CD4-positive, alpha-beta T cell (primary cell): ENCODE results near the gene LIG3. TPM values are rescaled to one million over a fixed set of nuclear protein-coding genes. Genes with fewer than 3 reads are reported as not detected.

Experiments used
- ATAC-seq: fragments of 200-7000 bp; cut with Tn5 transposase; one replicate; pipeline ENCODE4 v1.10.0; 2022; ENCODE audit warnings: mild to moderate bottlenecking; ENCODE audit not compliant: poor library complexity
- CTCF ChIA-PET: fragments of 350-600 bp; sonication (Branson Sonifier 250); formaldehyde crosslinking; loops from one replicate; lab custom pipeline; 2021; ENCODE audit warnings: antibody characterized with exemption, inconsistent platforms; lab: Charles Lee
- POLR2A ChIA-PET: fragments of 350-600 bp; sonication (Branson Sonifier 250); formaldehyde crosslinking; loops from one replicate; lab custom pipeline; 2021; ENCODE audit warnings: antibody characterized with exemption, inconsistent platforms; lab: Charles Lee
- DNase-seq, 14 experiments: peaks; one replicate each; pipeline ENCODE4 v3.0.0-alpha.2; 2013 to 2020; ENCODE audit warnings: mixed read lengths in 2 of 14
- H3K27ac ChIP-seq, 2 donors: one replicate each; pipeline versions ENCODE4 v1.5.1 to v1.7.0; 2013; ENCODE audit warnings: low read length in 2 of 2, low read depth in 1 of 2, mild to moderate bottlenecking in 1 of 2
- H3K27me3 ChIP-seq, 2 experiments: 1 replicate in 1 of 2; 2 replicates in 1 of 2; pipeline versions ENCODE4 v1.6.1 to v1.7.0; 2013; ENCODE audit warnings: low read length in 2 of 2, control low read depth in 1 of 2, mild to moderate bottlenecking in 1 of 2, moderate library complexity in 1 of 2; ENCODE audit not compliant: insufficient read depth in 2 of 2, control insufficient read depth in 1 of 2
- H3K36me3 ChIP-seq: one replicate; pipeline ENCODE4 v1.6.1; 2013; ENCODE audit warnings: low read length, control low read depth; ENCODE audit not compliant: insufficient read depth
- H3K4me1 ChIP-seq: one replicate; pipeline ENCODE4 v1.6.1; 2013; ENCODE audit warnings: low read length, control low read depth; ENCODE audit not compliant: insufficient read depth
- H3K4me3 ChIP-seq: one replicate; pipeline ENCODE4 v1.5.1; 2013; ENCODE audit warnings: mild to moderate bottlenecking, low read length, moderate library complexity
- H3K9me3 ChIP-seq, 2 experiments: 1 replicate in 1 of 2; 2 replicates in 1 of 2; pipeline versions ENCODE4 v1.6.1 to v1.7.0; 2013; ENCODE audit warnings: low read length in 2 of 2, mild to moderate bottlenecking in 2 of 2, control low read depth in 1 of 2, moderate library complexity in 1 of 2; ENCODE audit not compliant: control insufficient read depth in 1 of 2, insufficient read depth in 1 of 2
- H3K27ac Mint-ChIP-seq: one replicate; pipeline ENCODE4 v1.8.0; 2020; ENCODE audit warnings: mixed read lengths
- H3K27me3 Mint-ChIP-seq: one replicate; pipeline ENCODE4 v1.8.0; 2021; ENCODE audit warnings: mixed read lengths
- H3K36me3 Mint-ChIP-seq: one replicate; pipeline ENCODE4 v1.8.0; 2021; ENCODE audit warnings: low read depth, mixed read lengths
- H3K4me1 Mint-ChIP-seq: one replicate; pipeline ENCODE4 v1.8.0; 2021; ENCODE audit warnings: low read depth, mixed read lengths
- H3K4me3 Mint-ChIP-seq: one replicate; pipeline ENCODE4 v1.8.0; 2020; ENCODE audit warnings: mild to moderate bottlenecking, mixed read lengths
- H3K9me3 Mint-ChIP-seq: one replicate; pipeline ENCODE4 v1.8.0; 2020; ENCODE audit warnings: mixed read lengths
- CTCF ChIP-seq: fragments of 200-600 bp; IDR thresholded peaks from one replicate; pipeline ENCODE4 v1.8.0; 2022; ENCODE audit warnings: antibody characterized with exemption, mild to moderate bottlenecking
- intact Hi-C, 2 experiments: fragments of 100-400 bp; cut with DNase I in 1 of 2; cut with micrococcal nuclease in 1 of 2; formaldehyde crosslinking; loops; one replicate each; pipeline versions ENCODE4 v1.15.1 to v1.9.0; 2023 to 2025; cut with DNase I, micrococcal nuclease
- total RNA-seq, 174 experiments: library from RNA in 2 of 174; stranded (reverse) in 2 of 174; gene quantifications; one replicate each; pipeline ENCODE4 v1.2.3 and lab custom pipeline; 2021 to 2026

Gene LIG3
- total RNA-seq, 2 experiments from 2014 or later: 44.6 to 49.1 TPM

GRCh38 chr17:34974794-34975785 is 5.2 kb upstream of the LIG3 start:
- H3K9me3 Mint-ChIP-seq: no peaks in the 10 kb centered on the region
- TF ChIP-seq CTCF: no peak
- intact Hi-C loops: no loop called here
- DNase-seq: no peak
- Histone ChIP-seq H3K36me3 (no peaks in the 10 kb centered on the region), H3K9me3 (no peaks in the 10 kb centered on the region), H3K4me1 (peaks cover 4% of the 10 kb centered on the region), H3K27ac (no peak overlapping the region), H3K27me3 (no peaks in the 10 kb centered on the region), H3K4me3 (no peak overlapping the region)
- peaks cover 2% of the 10 kb centered on the region for H3K36me3 Mint-ChIP-seq
- ChIA-PET POLR2A (interaction anchor here (1.3 to 1.9 kb wide), 2 partner anchors 14 to 115 kb away, joined by 3 to 8 read pairs; partner anchors contain the start of genes CCT6B and ZNF830), CTCF (interaction anchor here (1.0 kb wide), 1 partner anchor 772 kb away, joined by 4 read pairs; no protein-coding TSS in a partner anchor)
- no peak for ATAC-seq
- H3K27ac Mint-ChIP-seq: no peak overlapping the region
- H3K4me1 Mint-ChIP-seq: peaks cover 9% of the 10 kb centered on the region
- H3K27me3 Mint-ChIP-seq: no peaks in the 10 kb centered on the region
- H3K4me3 Mint-ChIP-seq: no peak overlapping the region

GRCh38 chr17:34979153-34979552 is 1.2 kb upstream of the LIG3 start:
- intact Hi-C loops: loop anchor here in 1 of 2 experiments (1.0 to 2.0 kb wide), 2 partner anchors 18 to 608 kb away; partner anchors contain the start of genes AP2B1, CCT6B and ZNF830
- DNase-seq (no peak), ATAC-seq (no peak)
- H3K36me3 ChIP-seq: peaks cover 6% of the 10 kb centered on the region
- H3K27me3 ChIP-seq: no peaks in the 10 kb centered on the region
- H3K36me3 Mint-ChIP-seq: peaks cover 30% of the 10 kb centered on the region
- no peaks in the 10 kb centered on the region for H3K9me3 ChIP-seq
- H3K27me3 Mint-ChIP-seq: no peaks in the 10 kb centered on the region
- no peaks in the 10 kb centered on the region for H3K9me3 Mint-ChIP-seq
- ChIA-PET CTCF (interaction anchor here (0.9 to 1.2 kb wide), 2 partner anchors 10 to 785 kb away, joined by 4 read pairs; no protein-coding TSS in a partner anchor), POLR2A (interaction anchor here (4.8 kb wide), 1 partner anchor 18 kb away, joined by 37 read pairs; the partner anchor contains the start of genes CCT6B and ZNF830)
- H3K27ac Mint-ChIP-seq: peak overlapping the region; percentile 88
- H3K4me1 ChIP-seq: peaks cover 26% of the 10 kb centered on the region
- TF ChIP-seq CTCF: no peak
- H3K4me1 Mint-ChIP-seq: peaks cover 42% of the 10 kb centered on the region
- H3K4me3 ChIP-seq: no peak overlapping the region
- peak overlapping the region; percentile 76 for H3K4me3 Mint-ChIP-seq
- no peak overlapping the region for H3K27ac ChIP-seq

GRCh38 chr17:34979650-34980352 is 511 bp upstream of the LIG3 start:
- Histone ChIP-seq H3K4me1 (peaks cover 26% of the 10 kb centered on the region), H3K4me3 (peak overlapping the region; percentile 90), H3K27ac (peak overlapping the region; percentile 92 to 97), H3K36me3 (peaks cover 9% of the 10 kb centered on the region), H3K9me3 (no peaks in the 10 kb centered on the region), H3K27me3 (no peaks in the 10 kb centered on the region)
- Mint-ChIP-seq H3K4me1 (peaks cover 45% of the 10 kb centered on the region), H3K4me3 (peak overlapping the region; percentile 95), H3K27me3 (no peaks in the 10 kb centered on the region), H3K27ac (peak overlapping the region; percentile 88), H3K9me3 (no peaks in the 10 kb centered on the region), H3K36me3 (peaks cover 33% of the 10 kb centered on the region)
- POLR2A ChIA-PET: interaction anchor here (0.5 to 4.8 kb wide), 19 partner anchors 11 to 982 kb away, joined by 3 to 37 read pairs (median 4); partner anchors contain the start of genes CCT6B, PEX12, RAD51D and RFFL
- CTCF ChIA-PET: interaction anchor here (1.2 to 2.3 kb wide), 9 partner anchors 14 to 784 kb away, joined by 4 to 13 read pairs (median 5); partner anchors contain the start of genes CCT6B, RFFL and ZNF830
- no peak for TF ChIP-seq CTCF
- no peak for ATAC-seq
- peak in 1 of 14 experiments; percentile 11 for DNase-seq
- intact Hi-C loops: loop anchor here (1.0 to 10.0 kb wide), 6 partner anchors 18 to 832 kb away; partner anchors contain the start of genes CCT6B (in 2 of the 2), ZNF830 (in 2 of the 2) and AP2B1 (in 1 of the 2)
